HG02759 (cell line): ENCODE results near the gene USF3.
"Not testable (repeated sequence)": the region's sequence is repeated elsewhere in the genome, so short reads cannot be mapped to it uniquely, and the experiment has no call there.

Experiments
- ATAC-seq: cut with Tn5 transposase; IDR thresholded peaks from one replicate; pipeline ENCODE4 v1.9.1; 2021; ENCODE audit warnings: mild to moderate bottlenecking, moderate library complexity; ENCODE audit not compliant: unreplicated experiment

USF3 gene

GRCh38 chr3:113654851-113655250 lies 41.6 kb downstream of the USF3 start:
- no peak for ATAC-seq

- ATAC-seq: no peak
Observed at GRCh38 chr3:113654310-113654709, 42.1 kb downstream of the USF3 start.

- ATAC-seq: no peak
Observed at GRCh38 chr3:113649174-113649845, 47.1 kb downstream of the USF3 start.

GRCh38 chr3:113648524-113648923 lies 47.9 kb downstream of the USF3 start:
- ATAC-seq: no peak

- no peak for ATAC-seq
Observed at GRCh38 chr3:113643583-113643982, 52.9 kb downstream of the USF3 start.

- ATAC-seq: no peak
Observed at GRCh38 chr3:113638910-113639309, 57.5 kb downstream of the USF3 start.

- no peak for ATAC-seq
Observed at GRCh38 chr3:113637756-113638155, 58.7 kb downstream of the USF3 start.

- ATAC-seq: not testable (repeated sequence)
Observed at GRCh38 chr3:113636034-113636433, 60.4 kb downstream of the USF3 start.

- no peak for ATAC-seq
Observed at GRCh38 chr3:113634782-113635474, 61.5 kb downstream of the USF3 start.

GRCh38 chr3:113631573-113631972 lies 64.9 kb downstream of the USF3 start:
- no peak for ATAC-seq

- ATAC-seq: no peak
Observed at GRCh38 chr3:113630956-113631542, 65.4 kb downstream of the USF3 start.

GRCh38 chr3:113629584-113630421 lies 66.6 kb downstream of the USF3 start:
- no peak for ATAC-seq

GRCh38 chr3:113628788-113629187 lies 67.7 kb downstream of the USF3 start:
- no peak for ATAC-seq

GRCh38 chr3:113628316-113628715 lies 68.1 kb downstream of the USF3 start:
- no peak for ATAC-seq

- ATAC-seq: no peak
Observed at GRCh38 chr3:113626503-113627371, 69.7 kb downstream of the USF3 start.

- no peak for ATAC-seq
Observed at GRCh38 chr3:113625834-113626233, 70.6 kb downstream of the USF3 start.

GRCh38 chr3:113623811-113624210 lies 72.6 kb downstream of the USF3 start:
- ATAC-seq: no peak

GRCh38 chr3:113623324-113623723 lies 73.1 kb downstream of the USF3 start:
- no peak for ATAC-seq

GRCh38 chr3:113620091-113620490 lies 76.4 kb downstream of the USF3 start:
- no peak for ATAC-seq

- ATAC-seq: no peak
Observed at GRCh38 chr3:113617726-113618125, 78.7 kb downstream of the USF3 start.
